Parathyroid adenoma (tissue), 2 donors: ENCODE measurements around the gene FAM234B.

Source experiments
- H2AFZ ChIP-seq: fragments of 300-600 bp; sonication (generic); one replicate; pipeline ENCODE4 v1.7.0; 2017; ENCODE audit warnings: antibody characterized with exemption, mild to moderate bottlenecking
- H3K27ac ChIP-seq: fragments of 300-600 bp; sonication (generic); one replicate; pipeline ENCODE4 v1.7.0; 2017
- H3K27me3 ChIP-seq: fragments of 300-600 bp; sonication (generic); one replicate; pipeline ENCODE4 v1.7.0; 2017; ENCODE audit warnings: low read length; ENCODE audit not compliant: control insufficient read depth, insufficient read depth
- H3K36me3 ChIP-seq: fragments of 300-600 bp; sonication (generic); one replicate; pipeline ENCODE4 v1.7.0; 2017; ENCODE audit warnings: low read length; ENCODE audit not compliant: control insufficient read depth, insufficient read depth
- H3K4me1 ChIP-seq: fragments of 300-600 bp; sonication (generic); one replicate; pipeline ENCODE4 v1.7.0; 2017; ENCODE audit warnings: control low read depth
- H3K4me2 ChIP-seq: fragments of 300-600 bp; sonication (generic); one replicate; pipeline ENCODE4 v1.7.0; 2017; ENCODE audit warnings: low read length
- H3K4me3 ChIP-seq: fragments of 300-600 bp; sonication (generic); one replicate; pipeline ENCODE4 v1.7.0; 2017; ENCODE audit warnings: low read depth, low read length
- H3K79me2 ChIP-seq: fragments of 300-600 bp; sonication (generic); one replicate; pipeline ENCODE4 v1.7.0; 2017; ENCODE audit warnings: control low read depth
- H3K9ac ChIP-seq: fragments of 300-600 bp; sonication (generic); one replicate; pipeline ENCODE4 v1.7.0; 2017; ENCODE audit warnings: mild to moderate bottlenecking
- H3K9me3 ChIP-seq: fragments of 300-600 bp; sonication (generic); one replicate; pipeline ENCODE4 v1.7.0; 2017; ENCODE audit warnings: low read length; ENCODE audit not compliant: control insufficient read depth
- CTCF ChIP-seq: fragments of 300-600 bp; sonication (generic); IDR thresholded peaks from one replicate; pipeline ENCODE4 v1.7.0; 2017; ENCODE audit warnings: antibody characterized with exemption, mild to moderate bottlenecking
- donor health status: primary hyperparathyroidism.

The FAM234B gene

GRCh38 chr12:13062669-13063068 is 18.5 kb downstream of the FAM234B start:
- H3K27ac ChIP-seq: no peak overlapping the region
- no peak overlapping the region for H3K4me3 ChIP-seq
- no peak overlapping the region for H3K4me2 ChIP-seq
- no peak for TF ChIP-seq CTCF
- no peak overlapping the region for H3K9ac ChIP-seq
- no peaks in the 10 kb centered on the region for H3K4me1 ChIP-seq
- H2AFZ ChIP-seq: no peak overlapping the region
- no peaks in the 10 kb centered on the region for H3K9me3 ChIP-seq
- H3K36me3 ChIP-seq: no peaks in the 10 kb centered on the region
- H3K79me2 ChIP-seq: no peaks in the 10 kb centered on the region
- H3K27me3 ChIP-seq: no peaks in the 10 kb centered on the region

GRCh38 chr12:13066014-13066413 is 21.8 kb downstream of the FAM234B start:
- no peak overlapping the region for H3K9ac ChIP-seq
- no peak overlapping the region for H3K4me2 ChIP-seq
- no peaks in the 10 kb centered on the region for H3K79me2 ChIP-seq
- no peaks in the 10 kb centered on the region for H3K4me1 ChIP-seq
- no peaks in the 10 kb centered on the region for H3K27me3 ChIP-seq
- no peaks in the 10 kb centered on the region for H3K9me3 ChIP-seq
- no peak overlapping the region for H3K4me3 ChIP-seq
- H3K36me3 ChIP-seq: no peaks in the 10 kb centered on the region
- no peak overlapping the region for H2AFZ ChIP-seq
- no peak overlapping the region for H3K27ac ChIP-seq
- TF ChIP-seq CTCF: no peak

- H3K4me1 ChIP-seq: no peaks in the 10 kb centered on the region
- no peaks in the 10 kb centered on the region for H3K27me3 ChIP-seq
- H3K36me3 ChIP-seq: no peaks in the 10 kb centered on the region
- TF ChIP-seq CTCF: no peak
- H3K4me3 ChIP-seq: no peak overlapping the region
- H3K27ac ChIP-seq: no peak overlapping the region
- no peaks in the 10 kb centered on the region for H3K9me3 ChIP-seq
- no peak overlapping the region for H3K9ac ChIP-seq
- H3K4me2 ChIP-seq: no peak overlapping the region
- no peak overlapping the region for H2AFZ ChIP-seq
- H3K79me2 ChIP-seq: no peaks in the 10 kb centered on the region
Measured at GRCh38 chr12:13066459-13066858, 22.3 kb downstream of the FAM234B start.

GRCh38 chr12:13067322-13067721 is 23.1 kb downstream of the FAM234B start:
- H3K4me3 ChIP-seq: no peak overlapping the region
- H3K36me3 ChIP-seq: no peaks in the 10 kb centered on the region
- no peaks in the 10 kb centered on the region for H3K4me1 ChIP-seq

More at GRCh38 chr12:13067322-13067721, 23.1 kb downstream of the FAM234B start:
- Histone ChIP-seq H3K9ac (no peak overlapping the region), H3K4me2 (no peak overlapping the region), H3K27me3 (no peaks in the 10 kb centered on the region), H3K79me2 (no peaks in the 10 kb centered on the region), H3K27ac (no peak overlapping the region), H3K9me3 (no peaks in the 10 kb centered on the region), H2AFZ (no peak overlapping the region)
- TF ChIP-seq CTCF: no peak
